Esophagus (tissue), 2 donors: Measurements from ENCODE around the gene DGKD. TPM values are rescaled to one million over a fixed set of nuclear protein-coding genes. Genes with fewer than 3 reads are reported as not detected.
A peak's percentile ranks its signal among the peaks of the same experiment; 100 is the strongest.

Source experiments
- H3K27ac ChIP-seq, 2 donors: one replicate each; pipeline ENCODE4 v1.5.1; 2013; ENCODE audit warnings: low read depth in 2 of 2, mild to moderate bottlenecking in 2 of 2, inconsistent platforms in 1 of 2, low read length in 1 of 2, moderate library complexity in 1 of 2
- H3K27me3 ChIP-seq, 2 donors: one replicate each; pipeline ENCODE4 v1.6.1; 2013; ENCODE audit warnings: low read length in 2 of 2, control low read depth in 1 of 2, mild to moderate bottlenecking in 1 of 2; ENCODE audit not compliant: insufficient read depth in 2 of 2, control insufficient read depth in 1 of 2
- H3K36me3 ChIP-seq, 2 donors: one replicate each; pipeline ENCODE4 v1.6.1; 2013; ENCODE audit warnings: low read length in 1 of 2; ENCODE audit not compliant: control insufficient read depth in 2 of 2, insufficient read depth in 2 of 2
- H3K4me1 ChIP-seq, 2 donors: one replicate each; pipeline ENCODE4 v1.6.1; 2013; ENCODE audit warnings: low read length in 1 of 2; ENCODE audit not compliant: control insufficient read depth in 2 of 2, insufficient read depth in 2 of 2
- H3K4me3 ChIP-seq, 2 donors: one replicate each; pipeline ENCODE4 v1.5.1; 2013; ENCODE audit warnings: low read length in 2 of 2, mild to moderate bottlenecking in 2 of 2, low read depth in 1 of 2, moderate library complexity in 1 of 2
- H3K9me3 ChIP-seq, 2 donors: one replicate each; pipeline ENCODE4 v1.6.1; 2013; ENCODE audit warnings: mild to moderate bottlenecking in 2 of 2, low read depth in 1 of 2, low read length in 1 of 2, moderate library complexity in 1 of 2; ENCODE audit not compliant: control insufficient read depth in 2 of 2, insufficient read depth in 1 of 2
- WGBS, 2 donors: extraction: QIAGEN DNeasy Blood & Tissue Kit; methylation state at CpG; one replicate each; pipeline ENCODE4 v1.1.7; 2013; 5-methylcytosine and 5-hydroxymethylcytosine counted together
- polyA plus RNA-seq, 2 donors: library from polyadenylated mRNA; stranded (reverse); fragments of 200-250 nt; gene quantifications; one replicate each; pipeline ENCODE4 v1.2.3, GENCODE V29; 2013
- donor health status: healthy with polysubstance abuse.
- donor health status: Bipolar disorder and iron deficiency.

The DGKD gene
- polyA plus RNA-seq, 2 donors: 3.3 to 15.4 TPM

DNA sequence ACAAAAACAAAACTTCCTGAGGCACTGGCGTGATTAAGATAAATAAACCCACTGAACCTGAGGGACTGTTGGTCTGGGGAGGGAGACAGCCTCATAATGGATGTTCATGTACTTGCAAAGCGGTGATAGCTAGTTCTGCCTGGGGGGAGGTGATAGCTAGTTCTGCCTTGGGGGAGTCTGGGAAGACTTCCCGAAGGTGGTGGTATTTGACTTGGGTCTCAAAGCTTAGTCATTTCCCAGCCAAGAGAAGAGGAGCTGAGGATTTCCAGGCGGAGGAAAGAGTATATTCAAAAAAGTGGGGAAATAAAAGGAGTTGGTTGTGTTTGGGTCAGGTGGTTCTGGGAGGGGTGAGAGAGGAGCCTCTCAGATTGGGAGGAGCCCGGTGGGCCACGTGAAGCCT lies 24.7 kb downstream of the DGKD start:
- WGBS, 2 donors: 92 to 93% methylated on average over 6 of the region's 6 CpGs
- H3K4me1 ChIP-seq: peaks cover 0 to 2% of the 10 kb centered on the region in 2 donors
- H3K4me3 ChIP-seq: no peak overlapping the region
- H3K9me3 ChIP-seq: no peaks in the 10 kb centered on the region
- no peaks in the 10 kb centered on the region for H3K36me3 ChIP-seq
- no peak overlapping the region for H3K27ac ChIP-seq
- H3K27me3 ChIP-seq: no peaks in the 10 kb centered on the region

DNA sequence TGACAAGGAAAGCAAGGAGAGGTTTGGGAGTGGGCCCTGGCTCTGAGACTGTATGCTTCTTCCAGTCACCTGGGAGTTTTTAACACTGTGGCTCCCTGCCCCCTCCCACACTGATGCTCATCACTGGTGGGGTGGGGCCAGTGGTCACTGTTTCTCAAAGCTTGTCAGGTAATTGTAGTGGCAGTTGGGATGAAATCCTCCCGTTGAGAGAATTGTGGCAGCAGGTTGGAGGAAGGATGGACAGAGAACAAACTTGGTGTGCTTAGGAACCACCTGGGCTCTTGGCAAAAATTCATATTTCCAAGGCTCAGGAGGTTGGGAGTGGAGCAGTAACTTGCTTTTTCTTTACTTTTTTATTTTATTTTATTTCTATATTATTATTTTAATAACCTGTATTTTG lies 25.1 kb downstream of the DGKD start:
- Histone ChIP-seq H3K36me3 (no peaks in the 10 kb centered on the region), H3K9me3 (no peaks in the 10 kb centered on the region), H3K27me3 (no peaks in the 10 kb centered on the region), H3K4me3 (no peak overlapping the region), H3K4me1 (peaks cover 3 to 4% of the 10 kb centered on the region in 2 donors), H3K27ac (no peak overlapping the region)
- WGBS, 2 donors: 62 to 63% methylated on average over 1 of the region's 1 CpG

- Histone ChIP-seq H3K27me3 (no peaks in the 10 kb centered on the region), H3K9me3 (no peaks in the 10 kb centered on the region), H3K27ac (no peak overlapping the region), H3K4me1 (peaks cover 7 to 10% of the 10 kb centered on the region in 2 donors), H3K4me3 (no peak overlapping the region), H3K36me3 (no peaks in the 10 kb centered on the region)
- 87 to 93% methylated on average over 13 of the region's 13 CpGs for WGBS, 2 donors
Observed at GRCh38 chr2:233380132-233380895, 26.0 kb downstream of the DGKD start.

GRCh38 chr2:233380995-233381637 lies 26.8 kb downstream of the DGKD start:
- Histone ChIP-seq H3K4me1 (peaks cover 7 to 10% of the 10 kb centered on the region in 2 donors), H3K4me3 (no peak overlapping the region), H3K9me3 (no peaks in the 10 kb centered on the region), H3K36me3 (no peaks in the 10 kb centered on the region), H3K27ac (no peak overlapping the region), H3K27me3 (no peaks in the 10 kb centered on the region)
- 86 to 88% methylated on average over 11 of the region's 11 CpGs for WGBS, 2 donors

- Histone ChIP-seq H3K9me3 (no peaks in the 10 kb centered on the region), H3K27ac (no peak overlapping the region), H3K36me3 (no peaks in the 10 kb centered on the region), H3K4me3 (no peak overlapping the region), H3K4me1 (peaks cover 8 to 10% of the 10 kb centered on the region in 2 donors), H3K27me3 (no peaks in the 10 kb centered on the region)
- 93 to 94% methylated on average over 4 of the region's 4 CpGs for WGBS, 2 donors
Observed at GRCh38 chr2:233381638-233381995, 27.3 kb downstream of the DGKD start.

GRCh38 chr2:233384015-233384414 lies 29.7 kb downstream of the DGKD start:
- Histone ChIP-seq H3K36me3 (no peaks in the 10 kb centered on the region), H3K4me3 (no peak overlapping the region), H3K27me3 (no peaks in the 10 kb centered on the region), H3K27ac (no peak overlapping the region), H3K9me3 (no peaks in the 10 kb centered on the region), H3K4me1 (peaks cover 10 to 12% of the 10 kb centered on the region in 2 donors)
- WGBS, 2 donors: 85 to 88% methylated on average over 10 of the region's 10 CpGs

GRCh38 chr2:233384811-233385488 lies 30.7 kb downstream of the DGKD start:
- peaks cover 0 to 2% of the 10 kb centered on the region in 2 donors for H3K36me3 ChIP-seq
- WGBS, 2 donors: 76 to 77% methylated on average over 12 of the region's 12 CpGs
- no peaks in the 10 kb centered on the region for H3K27me3 ChIP-seq
- no peaks in the 10 kb centered on the region for H3K9me3 ChIP-seq
- no peak overlapping the region for H3K4me3 ChIP-seq
- no peak overlapping the region for H3K27ac ChIP-seq
- peaks cover 9 to 12% of the 10 kb centered on the region in 2 donors for H3K4me1 ChIP-seq

- WGBS, 2 donors: 69 to 74% methylated on average over 14 of the region's 14 CpGs
- peaks cover 9 to 12% of the 10 kb centered on the region in 2 donors for H3K4me1 ChIP-seq
Observed at GRCh38 chr2:233385489-233386044, 31.3 kb downstream of the DGKD start.

DNA sequence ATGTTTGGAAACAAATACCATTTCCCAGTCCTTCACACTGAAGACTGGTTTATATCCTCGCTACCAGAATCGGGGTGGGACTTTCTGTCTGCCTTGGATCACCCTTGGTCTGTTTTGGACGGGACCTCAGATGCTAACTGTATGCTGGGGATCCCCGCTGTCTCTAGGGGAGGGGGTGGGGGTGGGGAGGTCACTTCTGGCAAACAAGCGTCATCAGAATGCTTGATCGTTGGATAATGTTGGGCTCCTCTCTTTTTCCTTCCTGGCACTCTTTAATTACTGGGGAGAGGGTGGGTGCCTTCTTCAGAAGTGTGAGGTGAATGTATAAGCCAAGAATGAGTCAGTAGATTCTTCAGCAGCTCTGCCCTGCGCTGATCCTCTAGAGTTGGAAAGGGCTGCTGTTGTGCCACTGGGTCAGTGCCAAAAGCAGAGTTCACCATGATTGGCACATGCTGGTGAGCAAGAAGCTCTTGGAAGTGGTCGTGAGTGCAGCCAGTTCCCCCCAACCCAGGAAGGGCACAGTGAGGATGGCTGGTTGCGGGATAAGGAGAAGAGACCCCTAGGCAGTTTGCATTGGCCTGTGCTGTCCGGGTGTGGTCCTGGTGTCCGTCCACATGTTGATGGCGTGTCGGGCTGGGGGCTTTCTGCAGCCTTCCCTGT lies 32.2 kb downstream of the DGKD start:
- H3K4me3 ChIP-seq: no peak overlapping the region
- WGBS, 2 donors: 47 to 55% methylated on average over 13 of the region's 13 CpGs
- no peaks in the 10 kb centered on the region for H3K9me3 ChIP-seq
- H3K27ac ChIP-seq: peak overlapping the region; percentile 57 to 71
- no peaks in the 10 kb centered on the region for H3K27me3 ChIP-seq
- H3K4me1 ChIP-seq: peaks cover 9 to 12% of the 10 kb centered on the region in 2 donors
- peaks cover 0 to 2% of the 10 kb centered on the region in 2 donors for H3K36me3 ChIP-seq

More at GRCh38 chr2:233385489-233386044, 31.3 kb downstream of the DGKD start:
- H3K36me3 ChIP-seq: peaks cover 0 to 2% of the 10 kb centered on the region in 2 donors
- H3K27me3 ChIP-seq: no peaks in the 10 kb centered on the region
- no peaks in the 10 kb centered on the region for H3K9me3 ChIP-seq
- H3K27ac ChIP-seq: no peak overlapping the region
- H3K4me3 ChIP-seq: no peak overlapping the region
